ENCODE measurements around the gene KICS2.

DNA sequence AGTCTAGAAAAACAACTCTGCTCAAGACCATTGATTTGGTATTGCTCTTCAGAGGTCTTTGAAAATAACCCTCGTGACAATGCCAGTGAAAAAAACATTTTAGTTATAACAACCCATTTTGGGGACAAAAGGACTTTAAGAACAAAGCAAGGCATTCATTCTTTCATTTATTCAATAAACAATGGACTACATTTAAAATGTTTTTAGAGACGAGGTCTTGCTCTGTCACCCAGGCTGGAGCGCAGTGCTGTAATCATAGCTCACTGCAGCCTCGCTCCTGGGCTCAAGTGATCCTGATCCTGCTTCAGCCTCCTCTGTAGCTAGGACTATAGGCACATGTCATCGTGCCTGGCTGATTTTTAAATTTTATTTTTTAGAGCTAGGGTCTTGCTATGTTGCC, 7.7 kb upstream of the KICS2 start:
- TF ChIP-seq, protein P1, sequence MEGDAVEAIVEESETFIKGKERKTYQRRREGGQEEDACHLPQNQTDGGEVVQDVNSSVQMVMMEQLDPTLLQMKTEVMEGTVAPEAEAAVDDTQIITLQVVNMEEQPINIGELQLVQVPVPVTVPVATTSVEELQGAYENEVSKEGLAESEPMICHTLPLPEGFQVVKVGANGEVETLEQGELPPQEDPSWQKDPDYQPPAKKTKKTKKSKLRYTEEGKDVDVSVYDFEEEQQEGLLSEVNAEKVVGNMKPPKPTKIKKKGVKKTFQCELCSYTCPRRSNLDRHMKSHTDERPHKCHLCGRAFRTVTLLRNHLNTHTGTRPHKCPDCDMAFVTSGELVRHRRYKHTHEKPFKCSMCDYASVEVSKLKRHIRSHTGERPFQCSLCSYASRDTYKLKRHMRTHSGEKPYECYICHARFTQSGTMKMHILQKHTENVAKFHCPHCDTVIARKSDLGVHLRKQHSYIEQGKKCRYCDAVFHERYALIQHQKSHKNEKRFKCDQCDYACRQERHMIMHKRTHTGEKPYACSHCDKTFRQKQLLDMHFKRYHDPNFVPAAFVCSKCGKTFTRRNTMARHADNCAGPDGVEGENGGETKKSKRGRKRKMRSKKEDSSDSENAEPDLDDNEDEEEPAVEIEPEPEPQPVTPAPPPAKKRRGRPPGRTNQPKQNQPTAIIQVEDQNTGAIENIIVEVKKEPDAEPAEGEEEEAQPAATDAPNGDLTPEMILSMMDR (IDR thresholded peaks at IDR 0.05; ENCODE audit: poor library complexity) = no peak
- no peak for TF ChIP-seq EZH2 (IDR thresholded peaks at IDR 0.05; ENCODE audit: borderline replicate concordance)
